ENCODE measurements around the gene KRTAP5-6. TPM values are rescaled to one million over a fixed set of nuclear protein-coding genes. Genes with fewer than 3 reads are reported as not detected.

The KRTAP5-6 gene
- total and polyA plus RNA-seq, 7 donors, result not detected

DNA sequence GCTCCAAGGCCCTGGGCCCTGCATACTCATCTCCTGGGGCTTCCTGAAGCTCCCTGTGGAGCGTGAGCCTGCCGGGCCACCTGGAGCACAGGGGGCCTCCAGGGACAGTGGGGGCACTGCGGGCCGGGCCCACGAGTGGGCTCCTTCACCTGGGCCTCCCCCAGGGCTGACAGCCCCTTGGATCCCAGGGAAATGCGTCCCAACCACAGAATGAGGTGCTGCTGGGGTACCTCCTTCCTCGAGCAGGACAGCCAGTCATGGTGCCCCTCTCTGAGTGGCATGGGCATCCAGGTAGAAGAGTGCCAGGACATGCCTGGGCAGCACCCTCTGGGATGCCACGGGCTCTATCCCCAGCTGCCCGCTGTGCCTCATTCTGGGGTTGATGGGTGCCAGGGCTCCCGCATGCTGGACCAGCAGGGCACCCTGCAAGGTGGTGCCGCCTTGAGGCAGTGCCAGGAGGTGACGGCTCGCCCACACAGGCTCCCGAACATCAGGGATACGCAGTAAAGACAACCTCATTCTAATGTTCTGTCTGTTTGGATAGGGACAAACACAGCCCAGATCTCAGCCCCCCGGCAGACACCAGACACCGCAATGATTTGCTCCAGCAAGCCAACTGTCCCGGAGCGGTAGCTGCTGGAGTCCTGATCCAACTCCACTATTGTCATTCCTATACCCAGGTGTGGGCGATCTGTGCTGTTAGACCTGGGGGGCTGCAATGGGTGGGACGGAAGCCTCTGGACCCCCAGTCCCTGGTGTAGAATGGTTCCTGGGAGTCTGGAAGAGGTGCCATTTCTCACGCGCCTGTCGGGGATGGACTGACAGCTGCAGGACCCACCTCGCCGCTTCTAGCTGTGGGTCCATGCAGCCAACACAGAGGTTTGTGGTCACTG lies 41.6 kb upstream of the KRTAP5-6 start:
- H3K36me3 ChIP-seq (ENCODE audit: insufficient read depth in 1 of 2, low read depth in 1 of 2), result no peaks in the 10 kb centered on the region
- 79 to 83% (median 82%) methylated on average over 26 of the region's 26 CpGs for WGBS, 3 donors
- TF ChIP-seq, protein P1, sequence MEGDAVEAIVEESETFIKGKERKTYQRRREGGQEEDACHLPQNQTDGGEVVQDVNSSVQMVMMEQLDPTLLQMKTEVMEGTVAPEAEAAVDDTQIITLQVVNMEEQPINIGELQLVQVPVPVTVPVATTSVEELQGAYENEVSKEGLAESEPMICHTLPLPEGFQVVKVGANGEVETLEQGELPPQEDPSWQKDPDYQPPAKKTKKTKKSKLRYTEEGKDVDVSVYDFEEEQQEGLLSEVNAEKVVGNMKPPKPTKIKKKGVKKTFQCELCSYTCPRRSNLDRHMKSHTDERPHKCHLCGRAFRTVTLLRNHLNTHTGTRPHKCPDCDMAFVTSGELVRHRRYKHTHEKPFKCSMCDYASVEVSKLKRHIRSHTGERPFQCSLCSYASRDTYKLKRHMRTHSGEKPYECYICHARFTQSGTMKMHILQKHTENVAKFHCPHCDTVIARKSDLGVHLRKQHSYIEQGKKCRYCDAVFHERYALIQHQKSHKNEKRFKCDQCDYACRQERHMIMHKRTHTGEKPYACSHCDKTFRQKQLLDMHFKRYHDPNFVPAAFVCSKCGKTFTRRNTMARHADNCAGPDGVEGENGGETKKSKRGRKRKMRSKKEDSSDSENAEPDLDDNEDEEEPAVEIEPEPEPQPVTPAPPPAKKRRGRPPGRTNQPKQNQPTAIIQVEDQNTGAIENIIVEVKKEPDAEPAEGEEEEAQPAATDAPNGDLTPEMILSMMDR (IDR thresholded peaks at IDR 0.05), result no peak
- H3K27ac ChIP-seq, result no peak overlapping the region
- no peak for DNase-seq
- no peaks in the 10 kb centered on the region for H3K4me1 ChIP-seq
- ATAC-seq, result no peak
- H3K9me3 ChIP-seq, result no peaks in the 10 kb centered on the region
- no peak overlapping the region for H3K4me3 ChIP-seq
- peaks cover 0 to 3% (median 2%) of the 10 kb centered on the region in 3 donors for H3K27me3 ChIP-seq (ENCODE audit: insufficient read depth in 3 of 3, low read length in 2 of 3)
- intact Hi-C loops (cut with DNase I), result loop anchor here in 1 of 2 donors (2.0 kb wide), 1 partner anchor 497 kb away; no protein-coding TSS in a partner anchor

DNA sequence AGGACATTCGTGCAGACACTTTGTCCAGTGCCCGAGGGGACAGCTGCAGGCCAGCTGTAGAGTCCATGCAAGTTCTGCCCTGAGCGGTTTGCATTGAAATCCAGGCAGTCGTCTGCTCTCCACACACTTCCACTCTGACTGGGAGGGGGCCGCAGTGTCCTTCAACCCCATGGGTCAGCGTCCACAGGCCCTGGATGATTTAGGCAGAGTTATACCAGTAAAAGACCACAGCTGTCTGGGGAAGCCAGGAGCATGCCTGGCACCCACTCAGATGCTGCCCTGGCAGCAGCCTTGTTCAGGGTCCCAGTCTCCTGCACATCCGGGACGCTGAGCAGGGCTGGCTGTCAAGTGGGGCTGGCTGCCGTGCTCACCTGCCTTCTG lies 40.9 kb upstream of the KRTAP5-6 start:
- no peaks in the 10 kb centered on the region for H3K36me3 ChIP-seq (ENCODE audit: insufficient read depth in 1 of 2, low read depth in 1 of 2)
- intact Hi-C loops (cut with DNase I), result no loop called here
- WGBS, 3 donors, result 61 to 78% (median 66%) methylated on average over 9 of the region's 9 CpGs

DNA sequence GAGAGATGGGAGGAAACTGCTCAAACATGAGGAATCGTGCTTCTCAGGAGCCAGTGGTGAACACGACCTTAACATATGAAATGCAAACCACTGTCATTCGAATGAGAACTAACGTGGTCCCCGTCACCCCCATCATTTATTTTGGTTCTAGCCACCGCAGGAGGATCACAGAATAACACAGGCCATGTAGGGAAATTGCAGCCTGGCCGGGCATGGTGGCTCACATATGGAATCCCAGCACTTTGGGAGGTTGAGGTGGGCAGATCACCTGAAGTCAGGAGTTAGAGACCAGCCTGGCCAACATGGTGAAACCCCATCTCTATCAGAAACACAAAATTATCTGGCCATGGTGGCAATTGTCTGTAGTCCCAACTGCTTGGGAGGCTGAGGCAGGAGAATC lies 40.3 kb upstream of the KRTAP5-6 start:
- Histone ChIP-seq H3K4me1 (no peaks in the 10 kb centered on the region), H3K27me3 (ENCODE audit: insufficient read depth in 3 of 3, low read length in 2 of 3) (peaks cover 0 to 3% (median 2%) of the 10 kb centered on the region in 3 donors)
- no peak for DNase-seq

More for the DNA sequence above, 40.9 kb upstream of the KRTAP5-6 start:
- H3K4me1 ChIP-seq, result no peaks in the 10 kb centered on the region
- no peak overlapping the region for H3K4me3 ChIP-seq
- no peaks in the 10 kb centered on the region for H3K9me3 ChIP-seq
- DNase-seq (no peak), ATAC-seq (no peak)
- TF ChIP-seq, protein P1 (IDR thresholded peaks at IDR 0.05), result no peak
- H3K27ac ChIP-seq, result no peak overlapping the region
- peaks cover 0 to 3% (median 2%) of the 10 kb centered on the region in 3 donors for H3K27me3 ChIP-seq (ENCODE audit: insufficient read depth in 3 of 3, low read length in 2 of 3)

DNA sequence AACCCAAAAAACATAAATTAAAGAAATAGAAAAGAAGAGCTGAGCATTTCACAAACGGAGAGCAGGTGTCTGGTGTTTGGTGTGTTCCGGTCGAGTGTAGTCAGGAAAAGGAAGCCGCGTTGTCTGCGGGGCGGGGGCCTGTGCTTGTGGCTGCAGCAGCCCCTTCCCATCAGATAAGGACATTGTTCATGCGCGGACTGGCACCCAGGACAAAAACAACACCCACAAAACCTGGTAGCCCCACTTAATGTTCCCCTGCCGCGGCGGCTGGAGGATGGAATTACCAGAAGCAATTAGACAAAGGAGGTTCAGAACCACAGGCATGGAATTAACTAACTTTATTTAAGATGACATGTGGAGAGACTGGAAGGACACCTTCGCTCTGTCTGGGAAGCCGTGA lies 37.5 kb upstream of the KRTAP5-6 start:
- Histone ChIP-seq H3K27ac (no peak overlapping the region), H3K36me3 (ENCODE audit: insufficient read depth in 1 of 2, low read depth in 1 of 2) (no peaks in the 10 kb centered on the region), H3K4me1 (no peaks in the 10 kb centered on the region), H3K9me3 (no peaks in the 10 kb centered on the region), H3K4me3 (no peak overlapping the region), H3K27me3 (ENCODE audit: insufficient read depth in 3 of 3, low read length in 2 of 3) (peaks cover 0 to 3% (median 2%) of the 10 kb centered on the region in 3 donors)
- 66 to 82% (median 81%) methylated on average over 14 of the region's 14 CpGs for WGBS, 3 donors
- ATAC-seq (no peak), DNase-seq (no peak)
- TF ChIP-seq, protein P1 (IDR thresholded peaks at IDR 0.05), result no peak
- intact Hi-C loops (cut with DNase I), result no loop called here

More for the DNA sequence above, 40.3 kb upstream of the KRTAP5-6 start:
- H3K27ac ChIP-seq, result no peak overlapping the region
- ATAC-seq, result no peak
- intact Hi-C loops (cut with DNase I), result no loop called here
- H3K36me3 ChIP-seq (ENCODE audit: insufficient read depth in 1 of 2, low read depth in 1 of 2), result no peaks in the 10 kb centered on the region
- WGBS, 3 donors, result 74 to 82% (median 81%) methylated on average over 7 of the region's 7 CpGs
- no peaks in the 10 kb centered on the region for H3K9me3 ChIP-seq
- TF ChIP-seq, protein P1 (IDR thresholded peaks at IDR 0.05), result no peak
- H3K4me3 ChIP-seq, result no peak overlapping the region
